Keratinocyte (primary cell): ENCODE data around the gene TMEM38A.

Source experiments
- EZH2 ChIP-seq: IDR thresholded peaks from one replicate; pipeline ENCODE4 v1.6.1; 2012; ENCODE audit warnings: inconsistent platforms, mild to moderate bottlenecking, low read length, moderate library complexity
- TF ChIP-seq, protein P1 (sequence below), 3 experiments: IDR thresholded peaks in 1 of 3; conservative IDR thresholded peaks in 1 of 3; optimal IDR thresholded peaks in 1 of 3; 2 replicates in 2 of 3; 3 replicates in 1 of 3; pipeline versions ENCODE3 to v1.5.1; 2011; ENCODE audit warnings: low read length in 3 of 3, mild to moderate bottlenecking in 3 of 3, moderate library complexity in 2 of 3, control low read depth in 1 of 3, inconsistent platforms in 1 of 3; ENCODE audit not compliant: insufficient read depth in 2 of 3; ENCODE audit errors: extremely low read depth in 1 of 3

DNA sequence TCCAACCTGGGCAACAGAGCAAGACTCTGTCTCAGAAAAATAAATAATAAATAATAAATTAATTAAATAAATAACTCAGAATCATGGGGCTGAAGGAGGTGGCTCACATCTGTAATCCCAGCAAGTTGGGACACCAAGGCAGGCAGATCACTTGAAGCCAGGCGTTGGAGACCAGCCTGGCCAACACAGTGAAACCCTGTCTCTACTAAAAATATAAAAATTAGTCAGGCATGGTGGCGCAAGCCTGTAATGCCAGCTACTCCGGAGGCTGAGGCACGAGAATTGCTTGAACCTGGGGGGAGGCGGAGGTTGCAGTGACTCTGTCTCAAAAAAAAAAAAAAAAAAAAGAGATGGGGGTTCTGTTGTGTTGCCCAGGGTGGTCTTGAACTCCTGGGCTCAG is 7.2 kb downstream of the TMEM38A start:
- TF ChIP-seq, protein P1, sequence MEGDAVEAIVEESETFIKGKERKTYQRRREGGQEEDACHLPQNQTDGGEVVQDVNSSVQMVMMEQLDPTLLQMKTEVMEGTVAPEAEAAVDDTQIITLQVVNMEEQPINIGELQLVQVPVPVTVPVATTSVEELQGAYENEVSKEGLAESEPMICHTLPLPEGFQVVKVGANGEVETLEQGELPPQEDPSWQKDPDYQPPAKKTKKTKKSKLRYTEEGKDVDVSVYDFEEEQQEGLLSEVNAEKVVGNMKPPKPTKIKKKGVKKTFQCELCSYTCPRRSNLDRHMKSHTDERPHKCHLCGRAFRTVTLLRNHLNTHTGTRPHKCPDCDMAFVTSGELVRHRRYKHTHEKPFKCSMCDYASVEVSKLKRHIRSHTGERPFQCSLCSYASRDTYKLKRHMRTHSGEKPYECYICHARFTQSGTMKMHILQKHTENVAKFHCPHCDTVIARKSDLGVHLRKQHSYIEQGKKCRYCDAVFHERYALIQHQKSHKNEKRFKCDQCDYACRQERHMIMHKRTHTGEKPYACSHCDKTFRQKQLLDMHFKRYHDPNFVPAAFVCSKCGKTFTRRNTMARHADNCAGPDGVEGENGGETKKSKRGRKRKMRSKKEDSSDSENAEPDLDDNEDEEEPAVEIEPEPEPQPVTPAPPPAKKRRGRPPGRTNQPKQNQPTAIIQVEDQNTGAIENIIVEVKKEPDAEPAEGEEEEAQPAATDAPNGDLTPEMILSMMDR (optimal IDR thresholded peaks at IDR 0.05 in 1 of 3, IDR thresholded peaks at IDR 0.05 in 1 of 3, conservative IDR thresholded peaks at IDR 0.05 in 1 of 3; ENCODE audit: extremely low read depth in 1 of 3, insufficient read depth in 2 of 3, low read length in 3 of 3): no peak
- no peak for TF ChIP-seq EZH2
